HG03175 (cell line): ENCODE measurements around the gene EPHB1.

ENCODE experiments used
- ATAC-seq: cut with Tn5 transposase; IDR thresholded peaks from one replicate; pipeline ENCODE4 v1.9.1; 2021; ENCODE audit warnings: mild to moderate bottlenecking, moderate library complexity; ENCODE audit not compliant: unreplicated experiment

EPHB1 gene

DNA sequence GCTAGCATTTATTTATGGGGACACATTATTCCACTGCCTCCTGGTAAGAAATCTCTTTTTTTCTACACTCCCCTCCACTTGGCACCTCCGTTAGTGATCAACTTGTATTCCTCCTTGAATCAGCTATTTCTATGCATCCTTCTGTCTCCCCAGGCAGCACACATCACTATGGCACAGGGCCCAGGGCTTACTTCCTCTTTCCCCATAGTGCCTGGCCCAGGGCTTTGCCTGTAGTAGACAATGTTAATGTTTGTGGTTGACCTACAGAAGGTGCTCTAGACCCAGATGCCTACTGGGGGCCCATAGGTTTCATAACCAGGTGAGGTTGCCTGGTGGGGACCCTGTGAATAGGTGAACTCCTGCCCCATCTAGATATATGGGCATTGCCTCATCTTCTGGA lies 44.9 kb downstream of the EPHB1 start:
- peak; percentile 75 for ATAC-seq

DNA sequence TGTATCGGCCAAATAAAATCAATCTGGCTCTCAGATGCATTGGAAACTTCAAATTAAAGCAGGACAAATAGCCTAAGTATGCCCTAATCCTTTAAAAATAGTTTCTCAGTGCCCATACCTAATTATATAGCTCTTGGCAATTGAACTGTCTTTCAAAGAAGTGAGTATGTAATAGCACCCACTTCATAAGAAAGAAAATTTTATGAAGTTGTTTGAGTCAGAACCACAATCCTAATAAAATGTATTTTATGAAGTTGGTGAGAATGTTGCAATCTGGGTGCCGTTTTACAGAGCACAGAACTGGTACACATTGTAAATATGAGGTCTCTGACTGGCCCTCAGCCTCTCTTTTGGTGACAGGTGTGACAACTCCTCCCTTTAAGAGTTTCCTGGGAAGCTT lies 45.4 kb downstream of the EPHB1 start:
- no peak for ATAC-seq

DNA sequence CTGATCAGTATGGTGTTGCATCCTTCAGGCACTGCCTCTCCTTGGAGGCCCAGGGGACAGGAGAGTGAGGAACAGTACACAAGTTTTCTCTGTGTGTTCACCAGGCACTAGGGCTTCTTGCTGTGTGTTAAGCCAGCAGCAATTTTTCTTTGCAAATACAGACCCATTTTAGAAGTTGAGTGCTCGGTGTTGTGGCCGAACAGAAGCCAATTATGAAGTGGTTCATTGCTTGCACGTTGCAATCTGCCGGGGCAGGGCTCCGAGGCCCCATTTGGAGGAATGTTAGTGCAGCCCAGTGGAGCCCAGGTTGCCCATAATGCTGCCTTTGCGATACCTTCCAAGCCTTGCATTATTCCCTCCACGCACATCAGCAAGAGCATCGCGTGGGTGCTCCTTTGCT lies 51.0 kb downstream of the EPHB1 start:
- ATAC-seq: no peak

DNA sequence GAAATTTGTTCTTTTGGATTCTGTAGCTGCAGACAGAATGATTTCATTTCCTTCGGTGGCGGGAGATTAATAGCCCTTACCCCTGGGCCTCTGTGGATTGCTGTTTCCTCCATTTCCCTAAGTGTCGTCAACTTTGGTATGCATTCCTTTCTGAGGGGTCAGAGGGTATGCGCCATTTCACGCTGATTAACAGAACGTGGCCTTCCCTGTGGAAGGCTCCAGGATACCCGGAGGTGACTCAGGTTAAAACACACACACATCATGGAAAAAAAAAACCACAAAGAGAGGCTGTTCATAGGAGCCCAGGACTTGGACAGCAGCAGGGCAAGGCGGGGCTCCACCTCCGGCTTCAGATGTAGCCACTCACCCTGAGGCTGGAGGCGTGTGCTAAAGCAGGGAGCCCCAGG lies 51.9 kb downstream of the EPHB1 start:
- ATAC-seq: no peak

DNA sequence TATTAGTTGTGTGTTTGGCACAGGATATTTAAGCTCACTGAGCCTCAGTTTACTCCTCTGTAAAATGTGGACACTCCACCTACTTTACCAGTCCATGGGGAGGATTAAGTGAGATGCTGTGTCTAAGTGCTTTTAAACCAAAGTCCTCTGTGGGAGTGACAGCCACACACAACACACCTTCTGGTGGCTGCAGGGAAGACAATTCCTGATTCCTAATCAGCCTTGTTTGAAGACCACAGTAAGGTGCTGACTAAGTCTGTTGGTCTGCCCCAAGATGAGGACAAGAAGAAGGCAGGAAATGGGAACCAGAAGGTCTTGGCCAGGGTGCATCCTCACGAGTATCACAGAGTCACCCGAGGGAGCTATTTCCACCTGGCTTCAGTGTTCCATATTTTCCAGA lies 52.3 kb downstream of the EPHB1 start:
- ATAC-seq: no peak

DNA sequence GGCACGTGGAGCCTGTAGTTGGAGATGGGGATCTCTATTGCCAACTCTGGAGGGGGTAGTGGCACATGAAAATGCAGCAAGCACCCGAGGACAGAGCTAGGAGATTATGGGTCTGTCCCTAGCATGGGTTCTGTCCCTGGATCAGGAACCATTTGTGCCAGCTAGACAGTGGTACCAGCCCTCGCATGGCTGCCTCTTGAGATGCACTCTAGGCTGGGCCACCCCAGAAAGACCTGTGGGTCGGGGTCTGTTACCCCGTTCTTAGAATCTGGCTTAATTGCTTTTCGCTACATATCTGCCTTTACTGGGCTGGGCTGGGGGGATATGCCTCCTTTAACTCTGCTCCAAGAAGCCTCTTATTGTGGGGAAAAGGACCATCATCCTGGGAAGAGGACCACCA lies 54.5 kb downstream of the EPHB1 start:
- ATAC-seq: no peak

DNA sequence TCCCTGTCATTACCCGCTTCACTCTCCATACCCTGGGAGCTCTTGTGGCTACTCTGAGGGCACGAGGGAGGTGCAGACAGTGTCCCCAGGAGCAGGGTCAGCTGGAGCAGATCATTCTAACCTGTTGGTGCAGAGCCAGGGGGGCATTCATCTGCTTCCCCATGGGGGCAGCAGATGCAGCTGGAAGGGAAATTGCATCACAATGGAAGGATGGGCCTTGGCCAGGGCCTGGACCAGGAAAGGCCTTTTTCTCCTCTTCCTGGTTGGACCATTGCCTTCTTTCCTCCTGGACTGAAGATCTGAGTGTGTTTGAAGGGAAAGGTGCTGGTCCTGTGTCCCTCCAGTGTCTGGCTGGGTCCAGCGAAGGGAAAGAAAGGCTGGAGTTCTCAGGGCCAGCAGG lies 55.7 kb downstream of the EPHB1 start:
- no peak for ATAC-seq

DNA sequence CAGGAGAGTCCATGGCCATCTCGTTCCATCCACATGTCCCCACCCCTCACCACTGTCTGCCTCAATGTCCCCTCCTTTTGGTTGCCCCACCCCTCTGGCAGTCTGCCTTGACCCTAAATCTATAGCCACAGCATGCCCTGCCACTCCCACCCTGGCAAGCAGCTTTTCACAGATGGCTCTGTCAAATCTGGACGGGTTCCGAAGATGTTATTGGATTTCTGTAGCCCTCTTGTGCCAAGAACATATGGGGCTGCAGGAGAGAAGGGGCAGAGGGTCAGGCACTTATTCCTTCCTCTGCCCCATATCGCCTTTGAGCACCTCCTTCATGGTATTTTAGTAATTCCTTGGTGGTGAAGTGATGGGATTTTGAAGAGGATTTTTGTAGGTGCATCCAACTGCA lies 57.1 kb downstream of the EPHB1 start:
- no peak for ATAC-seq

DNA sequence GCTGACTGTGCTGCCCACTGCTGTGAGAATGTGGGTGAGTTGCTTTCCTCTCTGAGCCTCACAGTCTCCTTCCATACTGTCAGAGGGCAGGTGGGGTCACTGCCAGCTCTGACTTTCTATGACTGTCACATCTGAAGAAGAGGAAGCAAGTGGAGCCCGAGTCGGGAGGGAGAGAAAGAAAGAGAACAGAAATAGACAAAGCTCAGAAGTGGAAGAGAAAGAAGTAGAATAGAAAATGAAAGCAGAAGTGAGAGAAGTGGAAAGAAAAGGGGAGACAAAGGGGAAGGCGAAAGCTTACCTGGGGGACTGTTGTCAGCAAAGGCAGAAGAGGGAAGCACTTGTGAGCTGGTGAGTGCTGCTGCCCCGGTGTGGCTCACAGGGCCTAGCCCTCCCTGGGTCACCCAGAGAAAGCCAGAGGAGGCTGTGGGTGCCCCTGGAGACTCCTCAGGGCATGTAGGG lies 57.9 kb downstream of the EPHB1 start:
- peak; percentile 95 for ATAC-seq

DNA sequence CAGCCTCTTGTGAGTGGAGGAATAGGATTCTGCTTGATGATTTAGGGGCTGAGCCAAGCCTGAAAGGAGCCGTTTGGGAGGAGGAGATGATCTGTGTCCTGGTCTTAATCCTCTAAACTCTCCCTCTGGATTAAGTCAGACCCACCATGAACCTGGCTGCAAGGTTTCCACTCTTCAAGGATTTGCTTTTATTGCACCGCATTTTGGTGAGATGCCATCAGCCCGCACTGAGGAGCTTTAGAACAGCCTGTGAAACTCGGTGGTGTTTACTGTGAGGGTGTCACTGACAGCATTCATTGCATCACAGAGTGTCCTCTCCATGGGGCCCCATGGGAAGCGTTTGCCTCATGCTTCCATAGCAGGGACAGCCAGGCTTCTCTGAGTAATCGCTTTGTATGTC lies 59.2 kb downstream of the EPHB1 start:
- ATAC-seq: no peak

DNA sequence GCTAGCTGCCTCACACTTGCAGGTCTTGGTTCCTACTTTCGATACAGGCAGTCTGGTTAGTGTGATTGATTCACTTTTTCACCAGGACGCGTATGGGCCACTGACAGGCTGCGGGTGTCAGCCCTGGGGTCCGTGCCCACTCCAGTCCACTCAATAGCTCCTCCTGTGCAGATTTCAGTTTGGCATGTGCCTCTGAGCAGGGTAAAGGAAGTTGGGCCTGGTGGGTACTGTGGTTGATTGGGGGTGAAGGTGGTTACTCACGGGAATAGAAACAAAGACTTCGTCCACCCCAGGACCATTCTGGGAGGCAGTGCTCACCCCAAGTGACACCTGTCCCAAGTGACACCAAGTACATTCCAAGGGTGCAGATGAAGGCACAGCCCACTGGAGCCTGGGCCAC lies 62.3 kb downstream of the EPHB1 start:
- ATAC-seq: no peak

DNA sequence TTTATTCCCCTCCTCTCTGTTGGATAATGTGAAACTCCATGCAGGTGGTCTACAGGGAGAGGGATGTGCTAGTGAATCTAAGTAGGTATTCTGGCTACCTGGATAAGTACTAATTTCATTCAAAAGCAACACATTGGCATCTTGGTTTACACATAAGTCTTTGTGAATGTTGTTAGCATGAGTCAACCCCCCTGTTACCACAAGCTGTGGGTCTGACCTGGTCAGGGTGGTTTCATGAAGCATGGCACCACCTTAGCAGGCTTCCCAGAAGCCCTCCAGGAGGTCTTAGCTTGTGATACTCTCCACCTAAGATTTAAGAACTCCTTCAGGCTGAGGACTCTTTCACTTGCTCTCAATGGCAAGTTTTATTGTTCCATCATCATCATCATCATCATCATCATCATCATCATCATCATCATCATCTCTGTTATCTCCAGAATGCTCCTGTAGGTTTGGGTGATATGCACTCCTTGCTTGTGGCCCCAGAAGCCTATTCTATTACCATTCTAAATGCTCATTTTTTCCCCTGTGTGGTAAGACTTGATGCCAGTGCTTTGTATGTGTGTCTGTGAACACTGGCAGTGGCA lies 62.8 kb downstream of the EPHB1 start:
- no peak for ATAC-seq

DNA sequence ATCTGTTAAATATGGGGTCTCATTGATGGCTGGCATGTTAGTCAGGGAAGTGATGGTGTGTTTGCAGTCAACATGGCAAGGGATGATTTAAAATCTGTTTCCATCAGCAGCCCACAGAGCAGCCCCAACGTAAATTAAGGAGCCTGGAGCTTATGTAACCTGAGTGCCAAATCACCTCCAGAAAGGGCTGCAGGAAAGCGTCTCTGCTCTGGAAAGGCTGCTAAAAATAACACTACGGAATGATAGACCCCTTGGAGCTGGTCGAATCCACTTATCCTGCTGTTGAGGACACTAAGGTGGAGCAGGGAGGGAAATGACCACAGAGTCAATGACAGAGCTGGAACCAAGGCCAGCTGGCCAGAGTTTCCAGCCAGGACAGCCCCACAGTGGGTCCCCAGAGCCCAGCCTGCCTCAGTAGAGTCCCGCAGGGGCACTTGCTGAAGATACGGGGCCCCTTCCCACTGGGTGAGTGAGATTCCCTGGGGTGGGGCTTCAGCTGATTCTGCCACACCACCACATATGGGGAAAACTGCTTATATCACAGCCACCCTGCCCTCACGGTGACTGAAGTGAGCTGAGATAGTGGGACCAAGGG lies 63.5 kb downstream of the EPHB1 start:
- no peak for ATAC-seq

DNA sequence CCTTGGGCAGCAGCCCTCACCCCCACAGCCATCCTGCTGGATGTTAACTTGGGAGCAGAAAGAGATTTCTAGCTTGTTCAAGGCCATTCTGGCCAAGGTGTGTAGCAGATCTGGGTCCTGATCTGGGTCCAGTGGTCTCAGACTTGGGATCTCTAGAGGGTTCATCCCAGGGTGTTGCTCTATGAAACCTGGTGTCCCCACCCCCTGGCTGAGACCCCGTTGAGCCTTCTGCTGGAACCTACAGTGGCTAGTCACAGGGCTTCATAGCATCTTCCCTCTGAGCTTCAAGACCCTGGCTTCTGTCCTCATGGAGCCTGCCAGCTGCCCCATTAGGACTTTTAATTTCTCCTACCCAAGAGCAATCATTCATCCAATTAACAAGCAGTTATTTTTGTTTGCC lies 64.3 kb downstream of the EPHB1 start:
- no peak for ATAC-seq

DNA sequence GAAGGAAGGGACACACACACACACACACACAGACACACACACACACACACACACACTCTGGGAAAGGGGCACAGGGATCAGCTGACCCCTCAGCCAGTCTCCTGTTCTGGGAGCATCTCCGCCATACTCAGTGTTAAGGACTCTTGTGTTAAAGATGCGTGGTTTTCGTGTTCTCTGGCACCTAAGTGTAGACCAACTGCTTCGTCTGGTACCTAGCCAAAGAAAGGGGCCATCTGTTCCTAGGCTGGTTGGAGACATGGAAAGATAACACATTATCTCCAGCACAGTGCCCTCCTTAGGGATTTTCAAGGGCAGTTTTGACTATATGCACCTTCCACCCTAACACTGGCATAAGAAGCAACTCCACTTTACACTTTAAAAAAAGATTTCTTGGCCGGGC lies 65.1 kb downstream of the EPHB1 start:
- no peak for ATAC-seq

DNA sequence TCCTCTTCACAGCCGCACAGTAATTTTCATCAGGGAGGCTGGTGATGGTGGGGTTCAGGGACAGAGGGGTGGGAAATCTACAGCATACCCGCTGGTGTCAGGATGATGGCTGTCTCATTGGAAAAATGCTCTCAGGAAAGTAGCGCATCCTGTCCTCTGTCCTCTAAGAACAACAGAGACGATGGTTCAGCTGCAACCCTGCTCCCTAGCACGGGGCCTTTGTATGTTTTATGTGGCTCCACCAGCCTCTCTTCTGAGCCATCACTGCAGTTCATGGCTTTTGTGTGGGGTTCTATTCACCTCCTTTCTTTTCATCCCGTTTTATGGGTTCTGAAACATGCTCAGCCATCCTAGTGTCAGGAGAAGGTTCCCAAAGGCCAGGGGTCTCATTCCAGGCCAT lies 68.9 kb downstream of the EPHB1 start:
- no peak for ATAC-seq

DNA sequence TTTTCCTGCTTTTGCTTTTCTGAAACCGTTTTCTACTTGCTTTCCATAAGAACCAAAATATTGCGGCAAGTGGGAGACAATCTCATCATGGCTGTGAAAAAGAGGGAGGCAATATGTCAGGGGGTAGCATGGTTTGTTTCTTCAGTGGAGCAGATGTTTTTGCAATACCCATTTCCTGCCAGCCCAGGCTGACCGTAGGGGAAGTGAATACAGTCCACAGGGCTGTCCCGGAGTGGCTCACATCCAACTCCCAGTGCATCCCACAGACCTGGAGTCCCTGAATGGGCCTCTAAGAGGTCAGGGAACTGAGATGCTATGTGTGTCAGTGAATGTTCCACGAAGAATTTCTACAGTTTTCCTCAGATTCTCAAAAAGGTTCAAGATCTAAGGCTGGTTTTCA lies 69.6 kb downstream of the EPHB1 start:
- no peak for ATAC-seq

DNA sequence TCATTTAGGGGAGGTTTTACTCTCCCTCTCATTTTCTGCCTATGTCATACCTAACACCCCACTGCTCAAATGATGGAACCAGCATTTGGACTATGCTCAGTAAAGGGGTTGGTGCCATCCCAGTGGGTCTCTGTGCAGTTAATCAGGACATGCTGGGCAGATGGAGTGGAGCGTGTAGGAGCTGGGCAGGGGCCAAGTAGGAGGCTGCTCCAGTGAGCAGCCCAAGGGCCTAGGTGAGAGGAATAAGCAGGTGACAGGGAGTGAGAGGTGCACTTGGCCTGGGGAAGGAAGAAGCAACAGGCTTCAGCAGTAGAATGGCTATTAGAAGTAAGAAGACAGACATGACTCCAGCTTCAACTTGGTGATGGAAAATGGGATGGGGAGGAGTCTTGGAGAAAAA lies 72.2 kb downstream of the EPHB1 start:
- ATAC-seq: no peak

DNA sequence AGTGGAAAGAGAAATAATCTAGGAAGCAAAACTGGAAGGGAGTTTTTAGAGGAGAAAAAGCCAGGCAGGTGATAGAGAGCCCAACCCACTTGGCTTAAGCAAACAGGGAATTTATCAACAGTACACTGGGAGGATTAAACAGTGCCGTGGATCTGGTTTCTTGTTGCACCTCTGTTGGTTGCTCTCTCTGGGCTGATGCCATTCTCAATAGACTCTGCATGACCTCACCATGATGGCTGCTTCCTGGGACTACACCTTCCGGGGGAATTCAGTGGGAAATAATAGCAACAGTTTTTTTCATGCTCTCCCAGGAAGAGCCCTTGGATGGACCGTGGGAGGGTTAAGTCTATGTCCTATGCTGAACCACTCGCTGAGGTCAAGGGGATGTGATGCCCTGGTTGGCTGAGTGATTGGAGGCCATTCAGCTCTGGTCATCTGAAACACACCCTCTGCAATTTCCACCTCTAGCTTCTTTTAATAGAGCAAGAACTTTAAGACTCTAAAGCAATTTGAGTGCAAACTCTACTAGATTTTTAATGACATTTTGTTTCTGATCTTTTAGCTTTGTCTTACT lies 74.2 kb downstream of the EPHB1 start:
- ATAC-seq: no peak

DNA sequence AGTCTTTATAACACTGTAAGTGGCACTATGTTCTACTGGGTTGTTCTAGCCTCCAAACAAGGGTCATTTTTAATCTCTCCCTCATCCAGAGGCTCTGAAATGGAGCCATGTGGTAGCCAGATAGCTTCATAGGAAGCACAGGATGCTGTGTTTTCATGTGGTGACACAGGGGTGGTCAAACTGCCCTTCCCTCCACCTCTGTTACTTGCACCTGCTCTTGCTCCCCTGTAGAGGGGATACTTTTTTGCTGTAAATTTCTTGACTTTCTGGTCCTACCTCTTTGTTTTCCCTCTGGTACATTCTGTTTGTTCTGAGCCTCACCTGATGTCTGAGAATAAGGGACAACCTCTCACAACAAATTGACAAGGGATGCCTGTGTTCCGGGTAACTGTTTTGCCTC lies 76.8 kb downstream of the EPHB1 start:
- ATAC-seq: no peak

DNA sequence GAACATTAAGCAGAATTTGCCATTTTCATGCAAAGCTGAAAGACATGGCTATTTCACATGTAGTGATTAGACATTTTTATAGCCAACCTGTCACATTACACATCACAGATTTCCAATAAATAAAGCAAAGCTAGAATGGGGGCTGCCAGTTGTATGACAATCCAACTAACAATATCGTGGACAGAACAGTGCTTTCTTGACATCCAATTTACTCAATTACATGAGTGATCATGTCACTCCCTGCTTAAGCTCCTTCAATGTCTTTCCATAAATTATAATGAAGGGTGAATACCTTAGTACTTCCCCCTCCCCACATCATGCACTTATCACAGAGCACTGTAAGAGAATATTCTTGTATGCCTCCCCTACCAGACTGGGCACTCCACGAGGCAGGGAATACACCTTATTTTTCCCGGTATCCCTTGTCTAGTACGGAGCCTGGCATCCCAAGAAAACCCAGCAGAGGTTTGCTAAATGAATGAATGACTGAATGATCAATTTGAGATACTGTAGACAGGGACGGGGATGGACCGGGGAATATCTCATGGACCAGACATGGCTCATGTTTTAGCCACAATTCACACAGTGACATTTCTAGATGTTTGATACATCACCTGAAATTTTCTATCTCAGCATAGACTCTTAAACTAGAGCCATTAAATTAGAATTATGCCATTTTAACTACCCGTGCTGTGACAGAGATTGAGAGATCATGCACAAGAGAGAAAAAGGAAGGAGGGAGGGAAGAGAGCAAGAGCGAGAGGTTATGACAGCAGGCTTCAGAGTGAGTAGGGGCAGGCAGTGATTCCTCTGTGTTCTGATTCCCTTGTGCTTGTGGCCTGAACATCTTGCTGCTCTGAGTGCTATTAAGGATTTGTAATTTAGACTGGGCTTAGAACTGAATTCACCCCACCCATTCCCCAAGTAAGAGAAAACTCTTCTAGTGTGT lies 77.7 kb downstream of the EPHB1 start:
- no peak for ATAC-seq

DNA sequence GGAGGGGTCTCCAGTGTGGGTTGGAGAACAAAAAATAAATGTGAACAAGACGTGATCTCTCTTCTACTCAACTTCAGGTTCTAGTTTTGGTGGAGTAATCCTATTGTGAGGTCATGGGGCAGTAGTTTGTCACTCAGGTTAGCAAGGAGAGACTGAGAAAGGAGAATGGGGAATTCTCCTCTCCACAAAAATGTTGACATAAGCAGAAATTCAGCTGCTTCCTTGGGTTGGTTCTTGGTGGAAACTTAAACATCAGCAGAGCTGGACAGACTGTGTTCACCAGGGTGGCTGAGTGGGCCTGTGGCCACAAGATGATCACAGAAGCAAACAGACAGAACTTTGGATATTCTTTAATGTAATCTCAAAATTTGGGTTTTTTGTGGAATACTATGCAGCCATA lies 78.7 kb downstream of the EPHB1 start:
- no peak for ATAC-seq
